Measurements from ENCODE around the gene CHRNB2.

DNA sequence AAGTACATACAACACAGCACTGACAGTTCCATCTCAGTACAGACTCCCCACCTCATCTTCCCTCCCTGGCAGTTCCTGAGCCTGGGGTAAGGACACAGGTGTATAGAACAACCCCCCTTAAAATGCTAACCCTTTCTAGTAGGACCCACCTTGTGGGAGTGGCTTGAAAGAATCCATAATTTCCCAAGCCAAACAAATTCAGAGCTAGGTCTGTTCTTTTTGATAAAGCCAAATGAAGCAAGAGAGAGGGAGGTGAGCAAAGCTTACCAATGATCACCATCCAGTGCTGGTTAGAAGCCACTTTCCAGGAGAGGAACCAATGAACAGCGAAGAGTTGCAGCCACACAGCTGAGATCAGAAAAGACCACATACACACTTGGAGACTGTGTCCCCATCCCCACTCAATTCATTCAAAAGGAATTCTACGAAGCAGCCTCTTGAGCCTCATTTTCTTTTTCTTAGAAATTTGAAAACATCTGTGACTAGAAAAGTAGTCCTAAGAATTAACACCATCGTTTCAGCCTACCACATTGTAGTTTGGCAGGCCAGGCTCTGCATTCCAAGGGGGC, 18.3 kb upstream of the CHRNB2 start:
- no peak for TF ChIP-seq EZH2 (IDR thresholded peaks at IDR 0.05)
- TF ChIP-seq, protein P1, sequence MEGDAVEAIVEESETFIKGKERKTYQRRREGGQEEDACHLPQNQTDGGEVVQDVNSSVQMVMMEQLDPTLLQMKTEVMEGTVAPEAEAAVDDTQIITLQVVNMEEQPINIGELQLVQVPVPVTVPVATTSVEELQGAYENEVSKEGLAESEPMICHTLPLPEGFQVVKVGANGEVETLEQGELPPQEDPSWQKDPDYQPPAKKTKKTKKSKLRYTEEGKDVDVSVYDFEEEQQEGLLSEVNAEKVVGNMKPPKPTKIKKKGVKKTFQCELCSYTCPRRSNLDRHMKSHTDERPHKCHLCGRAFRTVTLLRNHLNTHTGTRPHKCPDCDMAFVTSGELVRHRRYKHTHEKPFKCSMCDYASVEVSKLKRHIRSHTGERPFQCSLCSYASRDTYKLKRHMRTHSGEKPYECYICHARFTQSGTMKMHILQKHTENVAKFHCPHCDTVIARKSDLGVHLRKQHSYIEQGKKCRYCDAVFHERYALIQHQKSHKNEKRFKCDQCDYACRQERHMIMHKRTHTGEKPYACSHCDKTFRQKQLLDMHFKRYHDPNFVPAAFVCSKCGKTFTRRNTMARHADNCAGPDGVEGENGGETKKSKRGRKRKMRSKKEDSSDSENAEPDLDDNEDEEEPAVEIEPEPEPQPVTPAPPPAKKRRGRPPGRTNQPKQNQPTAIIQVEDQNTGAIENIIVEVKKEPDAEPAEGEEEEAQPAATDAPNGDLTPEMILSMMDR (IDR thresholded peaks at IDR 0.05): no peak

All from neural progenitor cell (in vitro differentiated cells).